ENCODE data around the gene HHLA2.
"Not testable (repeated sequence)": the region's sequence is repeated elsewhere in the genome, so short reads cannot be mapped to it uniquely, and the experiment has no call there.

HHLA2 gene

GRCh38 chr3:108296239-108296638, at the start of gene HHLA2:
TSS of gene HHLA2 (plus strand) at chr3:108296548. CDS start at chr3:108351814, 55,266 bp downstream.
- DNase-seq (ENCODE audit: low read depth in 2 of 2): peak in 1 of 2 donors; percentile 39

- DNase-seq (ENCODE audit: low read depth in 2 of 2): no peak
These were observed 45.7 kb upstream of the HHLA2 start for GRCh38 chr3:108250626-108251025.

- DNase-seq (ENCODE audit: low read depth in 2 of 2): no peak
These were observed 45.1 kb upstream of the HHLA2 start for GRCh38 chr3:108251265-108251664.

- DNase-seq (ENCODE audit: low read depth in 2 of 2): no peak
These were observed 44.5 kb upstream of the HHLA2 start for GRCh38 chr3:108251844-108252243.

GRCh38 chr3:108255131-108255530, 41.2 kb upstream of the HHLA2 start:
- no peak for DNase-seq (ENCODE audit: low read depth in 2 of 2)

- not testable (repeated sequence) for DNase-seq (ENCODE audit: low read depth in 2 of 2)
These were observed 31.6 kb upstream of the HHLA2 start for GRCh38 chr3:108264534-108265298.

- not testable (repeated sequence) for DNase-seq (ENCODE audit: low read depth in 2 of 2)
These were observed 28.1 kb upstream of the HHLA2 start for GRCh38 chr3:108268235-108268634.

- DNase-seq (ENCODE audit: low read depth in 2 of 2): no peak
These were observed 24.7 kb upstream of the HHLA2 start for GRCh38 chr3:108271626-108272025.

- not testable (repeated sequence) for DNase-seq (ENCODE audit: low read depth in 2 of 2)
These were observed 17.3 kb upstream of the HHLA2 start for GRCh38 chr3:108279066-108279465.

GRCh38 chr3:108280476-108280875, 15.9 kb upstream of the HHLA2 start:
- DNase-seq (ENCODE audit: low read depth in 2 of 2): no peak

GRCh38 chr3:108281670-108282069, 14.7 kb upstream of the HHLA2 start:
- DNase-seq (ENCODE audit: low read depth in 2 of 2): no peak

- DNase-seq (ENCODE audit: low read depth in 2 of 2): no peak
These were observed 13.3 kb upstream of the HHLA2 start for GRCh38 chr3:108283006-108283405.

- DNase-seq (ENCODE audit: low read depth in 2 of 2): no peak
These were observed 12.4 kb upstream of the HHLA2 start for GRCh38 chr3:108283989-108284388.

- no peak for DNase-seq (ENCODE audit: low read depth in 2 of 2)
These were observed 11.2 kb upstream of the HHLA2 start for GRCh38 chr3:108285176-108285575.

- DNase-seq (ENCODE audit: low read depth in 2 of 2): no peak
These were observed 9.2 kb upstream of the HHLA2 start for GRCh38 chr3:108287146-108287545.

- not testable (repeated sequence) for DNase-seq (ENCODE audit: low read depth in 2 of 2)
These were observed 8.2 kb upstream of the HHLA2 start for GRCh38 chr3:108288193-108288592.

- no peak for DNase-seq (ENCODE audit: low read depth in 2 of 2)
These were observed 7.2 kb upstream of the HHLA2 start for GRCh38 chr3:108289159-108289558.

GRCh38 chr3:108292450-108292849, 3.9 kb upstream of the HHLA2 start:
- DNase-seq (ENCODE audit: low read depth in 2 of 2): no peak

GRCh38 chr3:108292905-108293328, 3.4 kb upstream of the HHLA2 start:
- DNase-seq (ENCODE audit: low read depth in 2 of 2): no peak

GRCh38 chr3:108293858-108294257, 2.5 kb upstream of the HHLA2 start:
- no peak for DNase-seq (ENCODE audit: low read depth in 2 of 2)

GRCh38 chr3:108295421-108296175, 750 bp upstream of the HHLA2 start:
- no peak for DNase-seq (ENCODE audit: low read depth in 2 of 2)

- no peak for DNase-seq (ENCODE audit: low read depth in 2 of 2)
These were observed 1.3 kb downstream of the HHLA2 start for GRCh38 chr3:108297647-108298046.

- DNase-seq (ENCODE audit: low read depth in 2 of 2): no peak
These were observed 1.7 kb downstream of the HHLA2 start for GRCh38 chr3:108298056-108298455.

All from stimulated activated CD4-positive, alpha-beta T cell treated with anti-CD3 and anti-CD28 coated beads, Interleukin-4, amount 100 ng/mL, for 48 hours (primary cell).